ENCODE results near the gene ADGRD2. TPM values are rescaled to one million over a fixed set of nuclear protein-coding genes. Genes with fewer than 3 reads are reported as not detected.

The ADGRD2 gene
- polyA plus RNA-seq, 2 of the 4 experiments (the other 2 are of a cell fraction), result not detected

- no peaks in the 10 kb centered on the region for H3K4me1 ChIP-seq
- H3K4me3 ChIP-seq, result no peak overlapping the region
- ChIA-PET POLR2A (no interaction called here), CTCF (interaction anchor here (0.6 to 11.5 kb wide), 4 partner anchors 8 to 190 kb away, joined by 3 to 99 read pairs (median 4); no protein-coding TSS in a partner anchor)
- no peaks in the 10 kb centered on the region for H3K9me3 ChIP-seq
- H3K4me2 ChIP-seq, result no peak overlapping the region
- ATAC-seq (peak; percentile 49 to 86; a peak in 4 of 6 replicates), FAIRE-seq (no peak), DNase-seq (ENCODE audit: low read depth in 1 of 2, low spot score in 1 of 2) (peak in 1 of 2 experiments; percentile 29)
- no peak overlapping the region for H3K27ac ChIP-seq
- 64% methylated on average over 7 of the region's 7 CpGs for WGBS (ENCODE audit: missing lambda C conversion rate)
- TF ChIP-seq BHLHE40 (IDR thresholded peaks at IDR 0.05; ENCODE audit: low read depth, low read length) (no peak), RAD21 (conservative IDR thresholded peaks at IDR 0.05 in 1 of 2, IDR thresholded peaks at IDR 0.05 in 1 of 2) (peak in 1 of 2 experiments; percentile 23; a peak in 1 of 5 replicates)
Measured at GRCh38 chr9:124522121-124523098, 72.2 kb downstream of the ADGRD2 start.

GRCh38 chr9:124526174-124526573, 75.9 kb downstream of the ADGRD2 start:
- no peaks in the 10 kb centered on the region for H3K9me3 ChIP-seq
- TF ChIP-seq CTCF (IDR thresholded peaks at IDR 0.05), result no peak
- no peak for TF ChIP-seq ESRRA (IDR thresholded peaks at IDR 0.05; ENCODE audit: borderline replicate concordance, low read length)
- TF ChIP-seq RARB (CRISPR knock-in tag; IDR thresholded peaks at IDR 0.05), result no peak
- TF ChIP-seq HOXB5 (CRISPR knock-in tag; IDR thresholded peaks at IDR 0.05), result no peak
- TF ChIP-seq POLR2AphosphoS2 (conservative IDR thresholded peaks at IDR 0.05; ENCODE audit: low read length), result no peak
- TF ChIP-seq NFE2L2 (conservative IDR thresholded peaks at IDR 0.05; ENCODE audit: low read length), result no peak
- TF ChIP-seq ZSCAN20 (CRISPR knock-in tag; IDR thresholded peaks at IDR 0.05), result no peak
- TF ChIP-seq JUN (IDR thresholded peaks at IDR 0.05), result no peak
- no peak for TF ChIP-seq SMC3 (IDR thresholded peaks at IDR 0.05)
- TF ChIP-seq MYC (IDR thresholded peaks at IDR 0.05; ENCODE audit: borderline replicate concordance, low read length), result no peak
- TF ChIP-seq CEBPB (IDR thresholded peaks at IDR 0.05), result no peak
- no peak for TF ChIP-seq HOXB13 (CRISPR knock-in tag; IDR thresholded peaks at IDR 0.05; ENCODE audit: low read depth)
- no peak for TF ChIP-seq TFCP2L1 (CRISPR knock-in tag; IDR thresholded peaks at IDR 0.05)
- no peak for TF ChIP-seq RAD21 (conservative IDR thresholded peaks at IDR 0.05 in 1 of 2, IDR thresholded peaks at IDR 0.05 in 1 of 2)
- no peak for TF ChIP-seq BHLHE40 (IDR thresholded peaks at IDR 0.05; ENCODE audit: low read depth, low read length)
- no peak for TF ChIP-seq HMGXB4 (CRISPR knock-in tag; IDR thresholded peaks at IDR 0.05; ENCODE audit: borderline replicate concordance)
- TF ChIP-seq RCOR1 (IDR thresholded peaks at IDR 0.05; ENCODE audit: low read depth, low read length), result no peak
- no peak for TF ChIP-seq ATOH8 (CRISPR knock-in tag; IDR thresholded peaks at IDR 0.05; ENCODE audit: low read depth)
- no peak for TF ChIP-seq NR3C1 (IDR thresholded peaks at IDR 0.05)
- H3K27ac ChIP-seq, result no peak overlapping the region
- no peak overlapping the region for H3K4me3 ChIP-seq
- WGBS (ENCODE audit: missing lambda C conversion rate), result 90% methylated on average over 2 of the region's 2 CpGs
- DNase-seq (ENCODE audit: low read depth in 1 of 2, low spot score in 1 of 2) (no peak), FAIRE-seq (no peak), ATAC-seq (no peak)
- ChIA-PET POLR2A (no interaction called here), CTCF (interaction anchor here (0.6 to 11.5 kb wide), 4 partner anchors 11 to 238 kb away, joined by 3 to 99 read pairs (median 3); no protein-coding TSS in a partner anchor)
- H3K4me2 ChIP-seq, result no peak overlapping the region
- no peaks in the 10 kb centered on the region for H3K4me1 ChIP-seq
